Kidney (tissue), 14 donors: ENCODE results near the gene CWC22. TPM values are rescaled to one million over a fixed set of nuclear protein-coding genes. Genes with fewer than 3 reads are reported as not detected.

Source experiments
- DNase-seq, 5 donors: peaks; one replicate each; pipeline ENCODE4 v3.0.0-alpha.2; 2013 to 2020
- FAIRE-seq: peaks from 2 replicates; lab custom pipeline; 2012; peaks lifted over from hg19 to GRCh38; lab: Jason Lieb, UNC
- H3K27ac ChIP-seq, 2 donors: one replicate each; pipeline ENCODE4 v1.7.0; 2013; ENCODE audit warnings: low read depth in 2 of 2, low read length in 2 of 2, inconsistent platforms in 1 of 2
- H3K27me3 ChIP-seq: one replicate; pipeline ENCODE4 v1.7.1; 2013; ENCODE audit warnings: low read length, inconsistent platforms; ENCODE audit not compliant: control insufficient read depth, insufficient read depth
- H3K36me3 ChIP-seq, 3 donors: one replicate each; pipeline versions ENCODE4 v1.7.0 to v1.7.1; 2013; ENCODE audit warnings: low read length in 3 of 3, control low read depth in 1 of 3, inconsistent platforms in 1 of 3; ENCODE audit not compliant: insufficient read depth in 3 of 3, control insufficient read depth in 2 of 3
- H3K4me1 ChIP-seq, 3 donors: one replicate each; pipeline versions ENCODE4 v1.7.0 to v1.7.1; 2013; ENCODE audit warnings: low read length in 3 of 3, inconsistent platforms in 1 of 3, low read depth in 1 of 3; ENCODE audit not compliant: control insufficient read depth in 2 of 3, insufficient read depth in 2 of 3
- H3K4me3 ChIP-seq, 3 donors: one replicate each; pipeline versions ENCODE4 v1.7.0 to v1.8.1; 2013; ENCODE audit warnings: low read length in 3 of 3, control low read depth in 1 of 3, inconsistent platforms in 1 of 3
- H3K9ac ChIP-seq, 3 donors: one replicate each; pipeline versions ENCODE4 v1.7.0 to v1.7.1; 2013; ENCODE audit warnings: low read length in 3 of 3, control low read depth in 1 of 3, inconsistent platforms in 1 of 3
- H3K9me3 ChIP-seq, 3 donors: one replicate each; pipeline versions ENCODE4 v1.7.0 to v1.7.1; 2013; ENCODE audit warnings: low read length in 3 of 3, control low read depth in 1 of 3, inconsistent platforms in 1 of 3; ENCODE audit not compliant: control insufficient read depth in 2 of 3, insufficient read depth in 1 of 3
- CTCF ChIP-seq: IDR thresholded peaks from 3 replicates; pipeline ENCODE4 v1.5.1; 2012; ENCODE audit warnings: mild to moderate bottlenecking, moderate library complexity, borderline replicate concordance; ENCODE audit not compliant: insufficient read depth; ENCODE audit errors: extremely low read depth
- intact Hi-C: fragments of 100-400 bp; cut with DNase I; formaldehyde crosslinking; loops from one replicate; pipeline ENCODE4 v1.11.1; 2022
- polyA plus RNA-seq: library from polyadenylated mRNA; stranded (reverse); fragments of 350-450 nt; fragmentation: Illumina TruSeq; extraction: RNeasy Lipid Tissue Mini Kit (QIAGEN cat#74804); gene quantifications from one replicate; pipeline ENCODE4 v1.2.3, GENCODE V29; 2014; ENCODE audit warnings: low read depth, low replicate concordance; ENCODE audit not compliant: insufficient read depth
- total RNA-seq: library from RNA; stranded (reverse); fragmentation: NEBNext Ultra II Directional; extraction: Animal tissue kit (Norgen Biotek cat#: 25700); gene quantifications from one replicate; pipeline ENCODE4 v1.2.1, GENCODE V29; 2021
- donor health status: control.
- donor health status: control.
- donor health status: control.
- donor health status: control.
- donor health status: control.
- donor health status: DM: yes; HTN: yes; CAD: no.
- donor health status: Normal renal cell carcinoma (clear cell type).

Gene CWC22
- total and polyA plus RNA-seq, 2 donors from 2014 or later = 10.3 to 20.6 TPM

DNA sequence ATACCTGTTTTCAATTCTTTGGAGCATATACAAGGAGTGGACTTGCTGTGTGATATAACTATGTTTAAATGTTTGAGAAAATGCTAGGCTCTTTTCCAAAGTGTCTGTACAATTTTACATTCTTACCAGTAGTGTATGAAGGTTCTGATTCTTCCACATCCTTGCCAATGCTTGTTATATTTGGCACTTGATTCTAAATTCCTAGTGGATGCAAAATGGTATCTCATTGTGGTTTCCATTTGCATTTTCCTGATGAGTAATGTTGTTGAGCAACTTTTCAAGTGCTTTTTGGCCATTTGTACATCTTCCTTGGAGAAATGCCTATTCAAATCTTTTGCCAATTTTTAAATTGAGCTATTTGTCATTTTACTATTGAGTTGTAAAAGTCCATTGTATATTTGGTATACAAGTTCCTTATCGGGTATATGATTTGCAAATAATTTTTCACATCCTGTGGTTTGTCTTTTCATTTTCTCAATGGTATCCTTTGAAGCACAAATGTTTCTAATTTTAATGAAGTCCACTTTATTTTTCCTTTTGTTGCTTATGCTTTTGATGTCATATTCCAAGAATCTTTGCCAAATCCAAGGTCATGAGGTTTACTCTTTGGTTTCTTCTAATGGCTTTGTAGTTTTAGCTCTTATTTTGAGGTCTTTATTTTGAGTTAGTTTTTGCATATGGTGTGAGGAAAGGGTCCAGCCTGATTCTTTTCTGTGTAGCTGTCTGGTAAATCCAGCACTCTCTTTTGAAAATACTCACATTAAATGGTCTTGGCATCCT, 33.2 kb upstream of the CWC22 start:
- TF ChIP-seq CTCF = no peak
- Histone ChIP-seq H3K27me3 (no peaks in the 10 kb centered on the region), H3K36me3 (no peaks in the 10 kb centered on the region), H3K4me3 (no peak overlapping the region), H3K4me1 (no peaks in the 10 kb centered on the region), H3K27ac (no peak overlapping the region), H3K9me3 (no peaks in the 10 kb centered on the region), H3K9ac (no peak overlapping the region)
- FAIRE-seq (no peak), DNase-seq (no peak)
- intact Hi-C loops = no loop called here

DNA sequence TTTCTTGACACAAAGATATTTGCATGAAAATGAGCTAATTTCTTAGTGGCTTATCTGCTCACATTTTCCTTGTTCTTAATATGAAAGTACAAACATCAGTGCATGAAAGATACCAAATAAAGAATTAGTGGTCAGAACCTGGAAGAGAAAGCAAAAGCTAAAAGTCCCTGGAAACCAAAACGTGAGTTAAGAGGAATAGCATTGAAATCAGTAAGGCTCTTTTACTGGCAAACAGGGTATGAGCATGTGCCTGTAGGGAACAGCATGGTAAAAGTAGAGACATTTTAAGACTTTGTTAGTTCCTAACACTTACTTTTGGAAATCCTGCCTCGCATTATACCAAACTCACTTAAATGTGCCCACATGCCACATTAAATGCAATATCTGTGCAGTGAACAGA, 31.9 kb upstream of the CWC22 start:
- TF ChIP-seq CTCF = no peak
- Histone ChIP-seq H3K27me3 (no peaks in the 10 kb centered on the region), H3K36me3 (no peaks in the 10 kb centered on the region), H3K4me3 (no peak overlapping the region), H3K9ac (no peak overlapping the region), H3K9me3 (no peaks in the 10 kb centered on the region), H3K27ac (no peak overlapping the region), H3K4me1 (no peaks in the 10 kb centered on the region)
- FAIRE-seq = no peak
- no peak for DNase-seq
- intact Hi-C loops = no loop called here

DNA sequence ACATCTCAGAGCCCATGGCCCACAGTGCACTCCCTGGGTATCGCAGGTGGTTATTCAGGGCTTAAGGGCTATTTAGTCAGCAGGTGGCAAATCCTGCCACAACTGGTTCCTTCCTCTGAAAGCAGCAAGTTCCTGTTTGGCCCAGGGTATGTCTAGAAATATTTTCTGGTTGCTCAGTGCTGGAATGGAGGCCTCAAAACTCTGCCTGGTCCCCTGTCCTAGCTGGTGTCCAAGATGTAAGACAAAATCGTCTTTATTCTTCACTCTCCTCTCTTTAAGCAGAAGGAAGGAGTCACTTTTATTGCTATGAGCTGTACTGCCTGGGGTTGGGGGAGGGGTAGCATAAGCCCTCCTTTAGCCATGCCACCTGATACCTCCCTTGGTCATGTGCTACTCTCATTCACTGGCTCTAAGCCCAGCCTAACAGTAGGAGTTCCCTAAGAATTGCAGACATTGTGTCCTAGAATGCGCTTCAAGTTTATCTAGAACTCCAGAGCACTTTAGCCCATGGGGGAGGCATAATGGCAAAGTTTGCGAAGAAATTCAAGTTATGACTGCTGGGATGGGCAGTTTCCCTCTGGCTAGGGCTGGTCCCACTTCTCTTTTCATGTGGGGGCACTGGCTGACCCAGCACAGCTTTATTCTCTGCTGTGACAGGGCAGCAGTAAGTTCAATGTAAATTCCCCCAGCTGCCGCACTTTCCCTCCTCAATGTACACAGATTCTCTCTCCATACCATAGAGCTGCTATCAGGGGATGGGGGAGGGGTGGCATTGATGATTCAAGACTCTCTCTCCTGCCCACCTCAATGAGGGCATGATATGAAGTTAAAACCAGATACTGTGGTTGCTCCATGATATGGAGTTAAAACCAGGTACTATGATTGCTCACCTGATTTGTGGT, 27.1 kb upstream of the CWC22 start:
- no peak for FAIRE-seq
- DNase-seq = peak in 4 of 5 donors; percentile 65 to 83 (median 70)

More for the DNA sequence above, 27.1 kb upstream of the CWC22 start:
- TF ChIP-seq CTCF = no peak
- H3K36me3 ChIP-seq = no peaks in the 10 kb centered on the region
- no peak overlapping the region for H3K9ac ChIP-seq
- peaks cover 0 to 2% (median 0%) of the 10 kb centered on the region in 3 donors for H3K9me3 ChIP-seq
- H3K4me1 ChIP-seq = no peaks in the 10 kb centered on the region
- H3K4me3 ChIP-seq = no peak overlapping the region
- no peaks in the 10 kb centered on the region for H3K27me3 ChIP-seq
- no peak overlapping the region for H3K27ac ChIP-seq
- intact Hi-C loops = no loop called here
